GM21390 (cell line): ENCODE results near the gene PTGDS.

ENCODE experiments used
- ATAC-seq: cut with Tn5 transposase; IDR thresholded peaks from one replicate; pipeline ENCODE4 v1.9.1; 2021; ENCODE audit not compliant: unreplicated experiment

Gene PTGDS

GRCh38 chr9:136972335-136972734, 5.0 kb upstream of the PTGDS start:
- ATAC-seq = no peak

- ATAC-seq = no peak
These were observed 4.6 kb upstream of the PTGDS start for GRCh38 chr9:136972743-136973142.

- ATAC-seq = no peak
These were observed 3.4 kb upstream of the PTGDS start for GRCh38 chr9:136973618-136974617.

- no peak for ATAC-seq
These were observed 2.3 kb upstream of the PTGDS start for GRCh38 chr9:136974817-136975535.

- no peak for ATAC-seq
These were observed 1.7 kb upstream of the PTGDS start for GRCh38 chr9:136975644-136976043.

- no peak for ATAC-seq
These were observed 357 bp downstream of the PTGDS start for GRCh38 chr9:136977649-136978072.

- ATAC-seq = no peak
These were observed 965 bp downstream of the PTGDS start for GRCh38 chr9:136978073-136978864.

- ATAC-seq = no peak
These were observed 1.7 kb downstream of the PTGDS start for GRCh38 chr9:136978865-136979544.

- ATAC-seq = no peak
These were observed 2.7 kb downstream of the PTGDS start for GRCh38 chr9:136979769-136980587.

- ATAC-seq = no peak
These were observed 3.6 kb downstream of the PTGDS start for GRCh38 chr9:136980669-136981478.

GRCh38 chr9:136981588-136982231, 4.4 kb downstream of the PTGDS start:
- no peak for ATAC-seq

- ATAC-seq = no peak
These were observed 5.1 kb downstream of the PTGDS start, which contains the start of gene LCNL1 for GRCh38 chr9:136982232-136983051. TSS of gene LCNL1 (plus strand) at chr9:136982993. CDS start at chr9:136983587, 594 bp downstream.

GRCh38 chr9:136983167-136983566, 5.9 kb downstream of the PTGDS start:
- ATAC-seq = no peak

GRCh38 chr9:136983656-136984314, 6.5 kb downstream of the PTGDS start:
- ATAC-seq = no peak

- ATAC-seq = no peak
These were observed 7.2 kb downstream of the PTGDS start for GRCh38 chr9:136984464-136985026.

GRCh38 chr9:136985027-136985602, 7.8 kb downstream of the PTGDS start:
- no peak for ATAC-seq
